GM19468 (cell line): ENCODE measurements around the gene SCAI.
"Not testable (repeated sequence)": the region's sequence is repeated elsewhere in the genome, so short reads cannot be mapped to it uniquely, and the experiment has no call there.

ENCODE experiments used
- ATAC-seq: cut with Tn5 transposase; IDR thresholded peaks from one replicate; pipeline ENCODE4 v1.9.1; 2021; ENCODE audit warnings: mild to moderate bottlenecking, moderate library complexity, moderate number of reproducible peaks; ENCODE audit not compliant: unreplicated experiment; ENCODE audit errors: extremely low read depth

The SCAI gene

DNA sequence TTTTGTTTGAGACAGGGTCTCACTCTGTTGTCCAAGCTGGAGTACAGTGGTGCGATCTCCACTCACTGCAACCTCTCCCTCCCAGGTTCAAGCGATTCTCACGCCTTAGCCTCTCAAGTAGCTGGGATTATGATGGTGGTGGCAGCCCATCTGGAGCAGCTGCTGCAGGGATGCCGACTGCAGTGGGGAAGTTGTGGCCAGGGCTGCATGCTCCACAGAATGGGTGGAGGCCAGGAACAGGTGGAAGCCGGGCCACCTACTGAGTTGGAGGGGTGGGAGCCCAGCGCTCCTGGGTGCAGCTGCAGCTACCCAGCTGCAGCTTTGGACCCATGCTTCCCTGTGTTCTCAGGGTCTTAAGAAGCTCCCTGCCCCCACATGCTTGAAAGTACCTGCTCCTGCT lies 99.7 kb downstream of the SCAI start:
- no peak for ATAC-seq

DNA sequence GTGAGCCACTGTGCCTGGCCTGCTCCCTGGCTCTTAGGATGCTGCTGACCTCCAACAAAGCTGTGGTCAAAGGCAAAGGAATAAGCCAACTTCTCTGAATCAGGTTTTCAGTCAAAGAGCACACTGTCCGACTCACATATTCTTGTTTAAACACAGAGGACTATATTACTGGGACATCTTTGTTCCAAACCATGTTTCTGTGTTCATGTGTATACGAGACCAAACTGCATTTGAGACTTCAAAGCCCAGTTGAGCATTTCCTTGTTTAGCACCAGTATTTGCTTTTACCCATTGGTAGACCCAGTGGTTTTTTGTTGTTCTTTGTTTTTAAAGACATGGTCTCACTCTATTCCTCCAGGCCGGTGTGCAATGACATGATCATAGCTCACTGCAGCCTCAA lies 100.2 kb downstream of the SCAI start:
- ATAC-seq, result no peak

DNA sequence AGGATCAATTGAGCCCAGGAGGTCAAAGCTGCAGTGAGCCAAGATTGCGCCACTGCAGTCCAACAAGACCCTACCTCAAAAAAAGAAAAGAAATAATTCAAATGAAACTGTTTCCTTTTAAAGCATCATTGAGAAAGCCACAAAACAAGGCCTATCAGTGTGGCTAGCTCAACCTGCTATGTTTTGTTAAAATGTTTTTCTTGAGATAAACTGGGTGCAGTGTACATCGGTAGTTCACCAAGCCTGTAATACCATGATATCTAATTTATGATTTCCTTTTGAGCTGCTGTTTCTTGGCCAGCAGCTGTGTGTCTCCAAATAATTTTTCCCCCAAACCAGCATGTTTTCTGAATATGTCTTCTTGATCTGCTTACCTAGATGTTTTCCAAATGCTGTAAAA lies 105.2 kb downstream of the SCAI start:
- no peak for ATAC-seq

DNA sequence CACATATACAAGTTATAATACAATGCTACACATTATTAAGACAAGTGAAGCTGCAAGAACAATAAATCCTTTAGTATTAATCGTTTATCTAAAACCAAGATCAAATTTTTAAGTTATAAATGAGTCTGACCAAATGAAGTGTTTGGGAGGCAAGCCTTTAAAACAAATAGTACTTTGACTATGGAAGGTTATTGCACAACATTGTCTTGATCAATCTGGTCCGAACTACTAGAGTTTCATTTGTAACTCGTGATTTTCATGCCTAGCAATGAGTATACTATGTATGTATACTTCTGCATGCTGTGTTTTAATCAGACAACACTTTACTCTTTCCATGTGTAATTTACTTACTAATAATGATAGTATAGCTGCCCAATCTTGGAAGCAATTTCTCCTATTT lies 115.3 kb downstream of the SCAI start:
- ATAC-seq, result no peak

DNA sequence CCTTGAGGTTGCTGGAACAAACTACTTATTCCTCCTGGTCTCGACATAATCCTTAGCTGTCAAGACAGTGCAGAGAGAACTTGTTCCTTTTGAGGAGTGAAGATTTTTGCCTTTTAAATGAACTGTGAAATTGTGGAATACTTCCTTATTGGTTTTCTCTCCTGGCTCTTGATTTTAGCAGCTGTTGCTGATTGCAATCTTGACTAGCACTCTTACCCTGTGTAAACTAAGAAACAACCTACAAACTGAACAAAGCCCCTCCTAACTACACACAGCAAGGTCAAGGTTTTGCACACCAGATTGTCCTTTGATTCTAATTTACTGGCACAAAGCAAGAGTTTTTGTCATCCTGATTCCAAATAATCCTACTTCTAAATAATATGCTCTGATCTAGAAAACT lies 118.4 kb downstream of the SCAI start:
- ATAC-seq, result no peak

DNA sequence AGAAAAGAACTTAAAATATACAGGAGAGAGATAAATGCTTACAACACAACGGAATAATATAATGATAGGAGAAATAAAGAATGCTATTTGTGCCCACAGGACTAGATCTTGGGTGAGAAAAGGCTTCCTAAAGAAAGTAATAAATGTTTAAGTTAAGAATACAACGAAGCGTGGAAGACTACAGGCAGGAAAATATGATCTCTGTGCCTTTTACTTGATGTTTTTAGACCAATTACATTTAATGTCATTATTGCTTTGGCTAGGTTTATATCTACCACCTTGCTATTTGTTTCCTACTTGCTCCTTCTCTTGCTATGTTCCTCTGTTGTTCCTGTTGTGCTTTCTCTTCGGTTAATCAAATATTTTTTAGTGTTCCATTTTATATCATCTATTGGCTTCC lies 122.3 kb downstream of the SCAI start:
- ATAC-seq, result no peak

DNA sequence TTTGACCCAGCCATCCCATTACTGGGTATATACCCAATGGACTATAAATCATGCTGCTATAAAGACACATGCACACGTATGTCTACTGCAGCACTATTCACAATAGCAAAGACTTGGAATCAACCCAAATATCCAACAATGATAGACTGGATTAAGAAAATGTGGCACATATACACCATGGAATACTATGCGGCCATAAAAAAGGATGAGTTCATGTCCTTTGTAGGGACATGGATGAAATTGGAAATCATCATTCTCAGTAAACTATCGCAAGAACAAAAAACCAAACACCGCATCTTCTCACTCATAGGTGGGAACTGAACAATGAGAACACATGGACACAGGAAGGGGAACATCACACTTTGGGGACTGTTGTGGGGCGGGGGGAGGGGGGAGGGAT lies 127.7 kb downstream of the SCAI start:
- ATAC-seq, result not testable (repeated sequence)

DNA sequence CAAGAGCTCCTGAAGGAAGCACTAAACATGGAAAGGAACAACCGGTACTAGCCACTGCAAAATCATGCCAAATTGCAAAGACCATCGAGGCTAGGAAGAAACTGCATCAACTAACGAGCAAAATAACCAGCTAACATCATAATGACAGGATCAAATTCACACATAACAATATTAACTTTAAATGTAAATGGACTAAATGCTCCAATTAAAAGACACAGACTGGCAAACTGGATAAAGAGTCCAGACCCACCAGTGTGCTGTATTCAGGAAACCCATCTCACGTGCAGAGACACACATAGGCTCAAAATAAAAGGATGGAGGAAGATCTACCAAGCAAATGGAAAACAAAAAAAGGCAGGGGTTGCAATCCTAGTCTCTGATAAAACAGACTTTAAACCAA lies 131.3 kb downstream of the SCAI start:
- not testable (repeated sequence) for ATAC-seq

DNA sequence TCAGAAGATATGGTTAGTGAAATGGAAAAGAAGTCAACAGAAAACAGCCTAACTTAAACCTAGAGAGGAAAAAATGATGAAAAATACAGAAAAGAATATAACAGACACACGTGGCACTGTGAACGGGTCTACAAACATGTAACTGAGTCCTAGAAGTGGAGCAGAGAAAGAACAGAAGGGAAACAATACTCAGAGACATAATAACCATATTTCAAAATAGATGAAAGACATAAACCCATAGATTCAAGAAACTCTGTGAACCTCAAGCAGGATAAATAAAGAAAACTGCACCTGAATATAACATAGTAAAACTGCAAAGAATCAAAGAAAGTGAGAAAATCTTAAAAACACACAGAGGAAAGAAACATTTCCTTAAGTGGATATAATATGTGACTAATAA lies 134.7 kb downstream of the SCAI start:
- no peak for ATAC-seq

DNA sequence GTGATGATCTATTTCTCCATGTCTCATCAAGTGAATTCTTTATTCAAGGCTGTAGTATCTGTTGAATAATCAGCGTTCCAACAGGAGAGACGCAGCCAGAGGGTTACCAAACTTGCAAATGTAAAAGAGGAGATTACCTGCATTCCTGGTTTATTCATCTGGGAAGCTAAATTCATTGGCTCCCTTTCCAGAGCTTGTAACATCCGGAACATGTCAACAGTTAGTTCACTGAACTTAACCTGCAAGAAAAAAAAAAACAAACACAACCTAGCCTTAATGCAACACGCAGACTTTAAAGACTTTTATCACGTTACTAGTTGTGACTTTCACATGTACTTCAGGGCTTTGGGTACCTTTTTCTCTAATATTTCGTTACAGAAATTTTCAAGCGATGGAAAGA lies 140.0 kb downstream of the SCAI start:
- no peak for ATAC-seq

DNA sequence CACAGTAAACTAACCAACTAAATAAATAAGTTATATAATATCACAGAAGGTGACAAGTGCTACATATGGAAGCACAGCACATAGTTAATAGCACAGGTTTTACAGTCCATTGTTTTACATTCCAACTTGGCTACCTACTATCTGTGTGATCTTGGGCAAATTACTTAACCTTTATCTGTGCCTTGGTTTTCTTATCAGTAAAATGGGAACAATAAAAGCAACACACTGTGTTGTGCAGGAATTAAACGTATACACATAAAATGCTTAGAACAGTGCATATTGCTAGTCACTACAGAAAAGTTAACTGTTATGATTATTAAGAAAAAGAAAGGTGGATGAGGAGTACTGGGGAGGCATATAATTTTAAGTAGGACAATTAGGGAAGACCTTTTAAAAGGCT lies 159.6 kb downstream of the SCAI start:
- no peak for ATAC-seq

DNA sequence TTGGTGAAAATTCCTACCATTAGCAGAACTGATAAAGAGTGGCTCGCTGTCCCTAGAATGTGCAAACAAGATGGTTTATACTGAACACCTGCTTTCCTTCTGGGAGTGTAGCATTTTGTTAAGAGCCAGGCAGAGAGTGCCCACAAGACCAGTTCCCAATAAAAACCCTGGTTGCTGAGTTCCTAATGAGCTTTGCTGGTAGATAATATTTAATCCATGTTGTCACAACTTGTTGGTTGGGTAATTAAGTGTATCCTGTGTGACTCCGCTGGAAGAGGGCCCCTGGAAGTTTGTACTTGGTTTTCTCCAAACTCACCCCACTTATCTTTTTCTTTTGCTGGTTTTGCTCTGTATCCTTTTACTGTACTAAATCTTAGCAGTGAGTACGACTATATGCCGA lies 162.9 kb downstream of the SCAI start:
- no peak for ATAC-seq

DNA sequence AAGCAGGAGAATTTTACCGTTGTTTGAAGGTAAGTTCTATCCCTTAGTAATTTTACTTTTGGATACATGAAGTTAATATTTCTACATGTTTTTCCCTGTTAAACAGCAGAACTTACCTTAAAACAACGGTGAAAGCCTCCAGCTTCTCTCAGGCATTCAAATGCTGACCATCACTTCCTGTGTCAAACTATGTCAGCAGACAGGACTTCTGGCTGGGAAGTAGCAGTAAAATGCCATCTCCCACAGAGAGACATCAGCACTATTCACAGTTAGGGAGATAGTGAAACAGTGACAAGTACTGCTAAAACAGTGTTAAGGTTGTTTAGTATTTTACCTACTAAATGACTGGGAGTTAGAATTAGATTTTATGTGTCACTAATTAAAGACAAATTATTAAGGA lies 168.2 kb downstream of the SCAI start:
- ATAC-seq, result no peak

DNA sequence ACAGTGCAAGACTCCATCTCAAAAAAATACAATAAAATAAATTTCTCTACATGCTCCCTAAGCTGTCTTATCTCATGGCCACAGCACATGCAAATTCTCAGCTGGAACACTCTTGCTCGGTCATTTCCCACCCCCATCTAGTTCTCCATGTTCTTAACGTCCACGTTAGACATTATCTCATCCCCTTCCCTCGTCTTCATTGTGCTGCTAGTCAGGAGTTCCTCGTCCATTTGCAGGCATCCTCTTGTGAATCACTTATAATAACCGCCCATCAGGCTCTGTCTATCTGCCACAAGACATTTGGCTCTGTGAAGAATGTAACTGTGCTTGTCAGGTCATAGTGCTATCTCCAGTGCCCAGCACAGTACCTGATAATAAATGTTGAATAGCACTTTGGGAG lies 169.5 kb downstream of the SCAI start:
- ATAC-seq, result no peak

DNA sequence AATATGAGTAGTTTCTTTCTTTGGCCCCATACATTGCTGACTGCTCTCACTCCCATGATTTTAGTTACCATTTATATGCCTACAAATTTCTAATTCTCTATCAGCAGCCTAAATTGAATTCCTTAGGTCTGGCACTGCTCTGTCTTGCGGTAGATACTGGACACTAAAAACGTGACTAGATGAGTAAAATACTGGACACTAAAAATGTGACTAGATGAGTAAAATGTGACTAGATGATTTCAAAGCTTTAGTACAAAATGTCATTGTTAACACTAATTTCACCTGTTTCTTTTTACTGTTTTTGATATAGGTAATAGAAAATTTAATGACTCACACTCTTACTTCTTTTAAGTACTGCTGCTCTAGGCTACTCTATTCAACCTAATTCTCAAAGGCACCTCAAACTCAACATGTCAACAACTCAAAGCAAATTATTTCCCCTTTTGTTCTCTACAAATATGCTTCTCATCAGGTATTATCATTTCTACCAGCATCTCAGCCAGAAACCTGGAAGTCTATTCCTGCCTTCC lies 171.0 kb downstream of the SCAI start:
- no peak for ATAC-seq

DNA sequence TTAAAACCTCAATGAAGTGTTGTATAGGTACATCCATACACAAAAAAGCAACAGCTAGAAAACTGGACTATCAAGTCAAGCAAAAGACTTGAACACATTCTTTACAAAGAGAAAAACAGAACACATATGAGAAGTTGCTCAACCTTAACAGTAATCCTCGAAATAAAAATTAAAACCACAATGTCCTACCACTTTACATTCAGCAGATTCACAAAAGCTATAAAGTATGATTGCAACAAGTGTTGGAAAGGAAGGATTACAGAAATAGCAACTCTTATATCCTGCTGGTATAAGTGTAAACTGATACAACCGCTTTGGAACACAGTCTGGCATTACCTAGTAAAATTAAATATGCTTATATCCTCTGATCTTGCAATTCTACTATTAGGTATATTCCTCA lies 173.9 kb downstream of the SCAI start:
- ATAC-seq, result no peak

DNA sequence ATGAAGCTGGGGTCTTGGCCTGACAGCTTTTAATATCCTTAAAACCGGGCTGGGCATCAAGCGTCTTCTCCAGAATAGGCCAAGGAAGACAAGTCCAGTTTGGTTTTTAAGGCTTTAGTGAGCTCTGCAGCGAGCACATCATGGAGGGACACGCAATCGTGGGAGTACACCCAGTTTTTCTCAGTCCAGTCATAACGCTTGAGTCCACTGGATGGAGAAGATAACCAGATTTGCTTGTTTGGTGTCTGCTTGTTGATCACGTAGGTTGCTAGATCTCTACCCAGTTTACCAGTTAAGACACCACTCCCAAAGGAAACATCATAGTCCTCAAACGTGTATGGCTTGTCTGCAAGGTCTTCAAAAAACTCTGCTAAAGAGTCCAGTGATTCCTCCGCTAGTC lies 175.1 kb downstream of the SCAI start:
- no peak for ATAC-seq

DNA sequence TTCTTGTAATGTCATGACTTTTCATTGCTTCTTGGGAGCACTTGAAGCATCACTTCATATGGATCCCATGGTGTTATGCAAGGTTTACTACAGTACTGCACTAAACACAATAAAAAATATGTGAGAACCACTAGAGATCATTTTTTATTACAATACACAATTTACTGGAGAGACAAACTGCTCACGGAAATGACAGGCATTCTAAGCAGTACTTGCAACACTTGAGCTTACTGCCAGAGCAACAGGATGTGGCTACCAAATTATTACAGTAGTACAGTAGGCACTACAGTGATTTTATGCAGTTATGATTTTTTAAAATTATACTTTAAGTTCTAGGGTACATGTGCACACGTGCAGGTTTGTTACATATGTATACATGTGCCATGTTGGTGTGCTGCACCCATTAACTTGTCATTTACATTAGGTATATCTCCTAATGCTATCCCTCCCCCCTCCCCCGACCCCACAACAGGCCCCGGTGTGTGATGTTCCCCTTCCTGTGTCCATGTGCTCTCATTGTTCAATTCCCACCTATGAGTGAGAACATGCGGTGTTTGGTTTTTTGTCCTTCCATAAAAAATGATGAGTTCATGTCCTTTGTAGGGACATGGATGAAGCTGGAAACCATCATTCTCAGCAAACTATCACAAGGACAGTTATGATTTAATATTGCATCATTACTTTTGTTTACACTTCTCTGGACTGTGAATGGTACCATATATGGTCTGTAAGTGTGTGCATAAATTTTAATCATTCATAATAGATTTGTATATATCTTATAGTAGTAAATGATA lies 177.4 kb downstream of the SCAI start:
- not testable (repeated sequence) for ATAC-seq

DNA sequence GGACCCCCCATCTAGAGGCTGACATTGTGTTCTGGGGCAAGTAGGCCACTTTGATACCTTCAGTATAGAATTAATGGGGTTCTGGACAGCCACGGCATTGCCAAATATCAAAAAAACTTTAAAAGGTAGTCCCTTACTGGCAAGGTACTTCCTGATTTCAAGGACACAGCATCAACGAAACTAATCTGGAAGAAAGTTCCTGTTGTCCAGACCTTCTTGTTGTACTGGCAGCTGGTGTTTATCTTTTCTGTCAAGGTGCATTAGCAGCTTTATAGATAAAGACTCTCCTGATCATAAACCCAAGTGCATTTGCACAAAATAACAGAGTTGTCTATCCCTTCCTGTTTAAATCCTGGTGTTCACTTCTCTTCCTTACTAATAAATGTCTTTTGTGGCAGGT lies 178.7 kb downstream of the SCAI start:
- ATAC-seq, result no peak

DNA sequence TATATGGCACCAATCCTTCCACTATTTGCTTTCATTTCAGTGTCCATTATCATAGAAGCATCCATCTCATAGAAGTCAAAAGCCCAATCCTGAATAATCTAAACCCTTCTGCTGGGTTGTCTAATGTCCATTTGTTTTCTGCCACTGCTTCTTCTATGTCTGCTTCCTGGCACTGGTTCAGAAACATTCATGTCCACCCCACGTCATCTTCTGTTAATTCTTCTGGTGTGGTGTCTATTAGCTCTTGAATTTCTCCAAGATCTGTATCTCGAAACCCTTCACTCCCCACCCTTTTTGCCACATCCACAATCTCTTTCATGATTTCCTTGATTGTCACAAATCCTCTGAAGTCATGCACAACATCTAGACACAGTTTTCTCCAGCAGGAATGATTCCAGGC lies 179.3 kb downstream of the SCAI start:
- no peak for ATAC-seq

DNA sequence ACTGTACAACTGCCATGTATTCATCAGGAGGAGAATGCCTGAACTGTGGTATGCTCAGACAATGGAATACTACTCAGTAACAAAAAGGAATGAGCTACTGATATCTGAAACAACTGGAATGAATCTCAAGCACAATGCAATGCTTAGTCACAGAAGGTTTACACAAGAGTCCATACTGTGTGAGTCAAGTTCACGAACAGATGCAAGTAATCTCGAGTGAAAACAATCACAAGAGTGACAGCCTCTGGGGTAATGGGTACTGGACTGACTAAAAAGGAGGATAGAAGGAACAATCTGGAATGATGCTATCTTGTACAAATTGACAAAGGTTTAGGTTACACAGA lies 182.9 kb downstream of the SCAI start:
- ATAC-seq, result no peak

DNA sequence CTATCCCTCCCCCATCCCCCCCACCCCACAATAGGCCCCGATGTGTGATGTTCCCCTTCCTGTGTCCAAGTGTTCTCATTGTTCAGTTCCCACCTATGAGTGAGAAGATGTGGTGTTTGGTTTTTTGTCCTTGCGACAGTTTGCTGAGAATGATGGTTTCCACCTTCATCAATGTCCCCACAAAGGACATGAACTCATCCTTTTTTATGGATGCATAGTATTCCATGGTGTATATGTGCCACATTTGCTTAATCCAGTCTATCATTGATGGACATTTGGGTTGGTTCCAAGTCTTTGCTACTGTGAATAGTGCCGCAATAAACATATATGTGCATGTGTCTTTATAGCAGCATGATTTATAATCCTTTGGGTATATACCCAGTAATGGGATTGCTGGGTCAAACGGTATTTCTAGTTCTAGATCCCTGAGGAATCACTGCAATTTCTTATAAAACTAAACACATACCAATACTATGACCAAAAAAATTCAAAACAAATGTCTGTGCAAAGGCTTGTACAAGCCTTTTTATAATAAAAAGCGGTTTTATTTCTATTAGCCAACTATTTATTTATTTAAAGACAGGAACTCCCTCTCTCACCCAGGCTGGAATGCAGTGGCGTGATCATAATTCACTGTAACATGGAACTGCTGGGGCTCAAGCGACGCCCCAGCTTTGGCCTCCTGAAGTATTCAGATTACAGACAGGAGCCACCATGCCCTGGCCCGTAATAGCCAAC lies 183.5 kb downstream of the SCAI start:
- not testable (repeated sequence) for ATAC-seq
